Breast epithelium (tissue), 4 donors: ENCODE measurements around the gene KLC1. TPM values are rescaled to one million over a fixed set of nuclear protein-coding genes. Genes with fewer than 3 reads are reported as not detected.

Source experiments
- DNase-seq, 2 donors: peaks; one replicate each; pipeline ENCODE4 v3.0.0-alpha.2; 2019; ENCODE audit warnings: low spot score in 2 of 2
- H3K27ac ChIP-seq, 2 donors: fragments of 200-600 bp; sonication (generic) in 1 of 2; one replicate each; pipeline ENCODE4 v1.5.1; 2016 to 2019; ENCODE audit warnings: mild to moderate bottlenecking in 1 of 2
- H3K27me3 ChIP-seq, 2 donors: fragments of 200-600 bp; sonication (generic) in 1 of 2; one replicate each; pipeline versions ENCODE4 v1.5.1 to v1.6.0; 2017 to 2019; ENCODE audit warnings: control low read depth in 1 of 2, mild to moderate bottlenecking in 1 of 2
- H3K36me3 ChIP-seq: fragments of 200-600 bp; one replicate; pipeline ENCODE4 v1.5.1; 2019
- H3K4me1 ChIP-seq, 2 donors: fragments of 200-600 bp; sonication (generic); one replicate each; pipeline ENCODE4 v1.5.1; 2016 to 2019; ENCODE audit warnings: control low read depth in 1 of 2
- H3K4me3 ChIP-seq, 3 donors: fragments of 200-600 bp; sonication (generic); 1 replicate in 2 of 3; 2 replicates in 1 of 3; pipeline ENCODE4 v1.5.1; 2016 to 2019; ENCODE audit warnings: mild to moderate bottlenecking in 3 of 3, moderate library complexity in 2 of 3
- H3K9me3 ChIP-seq, 2 donors: fragments of 200-600 bp; sonication (generic) in 1 of 2; one replicate each; pipeline ENCODE4 v1.5.1; 2016 to 2019; ENCODE audit warnings: control low read depth in 1 of 2
- POLR2A ChIP-seq: fragments of 450-650 bp; IDR thresholded peaks from one replicate; pipeline ENCODE4 v1.6.1; 2016; ENCODE audit warnings: antibody characterized with exemption, mild to moderate bottlenecking, moderate library complexity
- POLR2AphosphoS5 ChIP-seq, 3 donors: sonication (generic); formaldehyde crosslinking; IDR thresholded peaks; one replicate each; pipeline ENCODE4 v1.6.1; 2017; ENCODE audit warnings: antibody characterized with exemption in 3 of 3
- intact Hi-C: fragments of 100-400 bp; cut with DNase I; formaldehyde crosslinking; loops from one replicate; pipeline ENCODE4 v1.15.1; 2023; ENCODE audit warnings: low total_unique reads
- total RNA-seq, 3 donors: library from RNA; depleted of rRNA; stranded (reverse); fragments of >200 nt; gene quantifications; one replicate each; pipeline ENCODE4 v1.1.0, GENCODE V29; 2016
- TF ChIP-seq, protein P1 (sequence below), 3 donors: fragments of 450-650 bp; IDR thresholded peaks; one replicate each; pipeline ENCODE4 v1.5.1; 2016 to 2017; ENCODE audit warnings: antibody characterized with exemption in 3 of 3, mild to moderate bottlenecking in 3 of 3, moderate library complexity in 3 of 3

The KLC1 gene
- total RNA-seq, 3 donors from 2014 or later, result 222 to 275 (median 253) TPM

GRCh38 chr14:103707329-103708263 is 78.6 kb downstream of the KLC1 start:
- TF ChIP-seq, protein P1, sequence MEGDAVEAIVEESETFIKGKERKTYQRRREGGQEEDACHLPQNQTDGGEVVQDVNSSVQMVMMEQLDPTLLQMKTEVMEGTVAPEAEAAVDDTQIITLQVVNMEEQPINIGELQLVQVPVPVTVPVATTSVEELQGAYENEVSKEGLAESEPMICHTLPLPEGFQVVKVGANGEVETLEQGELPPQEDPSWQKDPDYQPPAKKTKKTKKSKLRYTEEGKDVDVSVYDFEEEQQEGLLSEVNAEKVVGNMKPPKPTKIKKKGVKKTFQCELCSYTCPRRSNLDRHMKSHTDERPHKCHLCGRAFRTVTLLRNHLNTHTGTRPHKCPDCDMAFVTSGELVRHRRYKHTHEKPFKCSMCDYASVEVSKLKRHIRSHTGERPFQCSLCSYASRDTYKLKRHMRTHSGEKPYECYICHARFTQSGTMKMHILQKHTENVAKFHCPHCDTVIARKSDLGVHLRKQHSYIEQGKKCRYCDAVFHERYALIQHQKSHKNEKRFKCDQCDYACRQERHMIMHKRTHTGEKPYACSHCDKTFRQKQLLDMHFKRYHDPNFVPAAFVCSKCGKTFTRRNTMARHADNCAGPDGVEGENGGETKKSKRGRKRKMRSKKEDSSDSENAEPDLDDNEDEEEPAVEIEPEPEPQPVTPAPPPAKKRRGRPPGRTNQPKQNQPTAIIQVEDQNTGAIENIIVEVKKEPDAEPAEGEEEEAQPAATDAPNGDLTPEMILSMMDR (IDR thresholded peaks at IDR 0.05), result no peak
- no peak for TF ChIP-seq POLR2AphosphoS5 (IDR thresholded peaks at IDR 0.05)
- TF ChIP-seq POLR2A, result no peak
- Histone ChIP-seq H3K4me3 (no peak overlapping the region), H3K4me1 (peaks cover 0 to 11% of the 10 kb centered on the region in 2 donors), H3K9me3 (no peaks in the 10 kb centered on the region), H3K27ac (peak overlapping the region; percentile 15 to 51), H3K27me3 (no peaks in the 10 kb centered on the region), H3K36me3 (no peaks in the 10 kb centered on the region)
- DNase-seq, result no peak
- intact Hi-C loops, result no loop called here

- peak overlapping the region; percentile 15 to 51 for H3K27ac ChIP-seq
- peaks cover 9 to 18% of the 10 kb centered on the region in 2 donors for H3K4me1 ChIP-seq
- no peaks in the 10 kb centered on the region for H3K36me3 ChIP-seq
- H3K9me3 ChIP-seq, result no peaks in the 10 kb centered on the region
- TF ChIP-seq, protein P1 (IDR thresholded peaks at IDR 0.05), result no peak
- no peak for TF ChIP-seq POLR2AphosphoS5 (IDR thresholded peaks at IDR 0.05)
- no peak for TF ChIP-seq POLR2A
- H3K4me3 ChIP-seq, result peak overlapping the region in 1 of 3 donors; percentile 22
- DNase-seq, result peak in 1 of 2 donors; percentile 73
- H3K27me3 ChIP-seq, result no peaks in the 10 kb centered on the region
- intact Hi-C loops, result no loop called here
These were observed 79.8 kb downstream of the KLC1 start for GRCh38 chr14:103708750-103709187.

DNA sequence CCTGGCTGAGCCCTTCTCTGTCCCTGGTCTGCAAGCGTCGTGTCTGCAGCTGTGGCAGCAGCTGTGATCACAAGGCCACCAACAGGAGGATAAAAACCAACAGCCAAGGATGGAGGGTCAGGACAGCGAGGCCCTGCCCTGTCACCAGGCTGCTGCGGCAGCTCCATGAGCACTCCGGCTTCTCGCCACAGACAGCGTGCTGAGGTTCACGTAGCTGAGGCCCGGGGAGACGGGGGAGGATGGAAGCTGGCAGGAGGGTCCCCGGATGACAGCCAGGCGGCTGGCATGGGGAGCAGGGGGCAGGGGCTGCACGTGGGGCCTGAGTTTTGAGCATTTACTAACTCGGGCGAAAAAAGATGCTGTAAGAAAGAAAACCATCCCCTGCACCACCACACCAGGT is 80.8 kb downstream of the KLC1 start:
- Histone ChIP-seq H3K36me3 (no peaks in the 10 kb centered on the region), H3K27me3 (no peaks in the 10 kb centered on the region), H3K4me3 (no peak overlapping the region), H3K27ac (no peak overlapping the region), H3K4me1 (peaks cover 9 to 18% of the 10 kb centered on the region in 2 donors), H3K9me3 (no peaks in the 10 kb centered on the region)
- TF ChIP-seq POLR2AphosphoS5 (IDR thresholded peaks at IDR 0.05), result no peak
- TF ChIP-seq POLR2A, result no peak
- TF ChIP-seq, protein P1 (IDR thresholded peaks at IDR 0.05), result no peak
- DNase-seq, result no peak
- intact Hi-C loops, result no loop called here

DNA sequence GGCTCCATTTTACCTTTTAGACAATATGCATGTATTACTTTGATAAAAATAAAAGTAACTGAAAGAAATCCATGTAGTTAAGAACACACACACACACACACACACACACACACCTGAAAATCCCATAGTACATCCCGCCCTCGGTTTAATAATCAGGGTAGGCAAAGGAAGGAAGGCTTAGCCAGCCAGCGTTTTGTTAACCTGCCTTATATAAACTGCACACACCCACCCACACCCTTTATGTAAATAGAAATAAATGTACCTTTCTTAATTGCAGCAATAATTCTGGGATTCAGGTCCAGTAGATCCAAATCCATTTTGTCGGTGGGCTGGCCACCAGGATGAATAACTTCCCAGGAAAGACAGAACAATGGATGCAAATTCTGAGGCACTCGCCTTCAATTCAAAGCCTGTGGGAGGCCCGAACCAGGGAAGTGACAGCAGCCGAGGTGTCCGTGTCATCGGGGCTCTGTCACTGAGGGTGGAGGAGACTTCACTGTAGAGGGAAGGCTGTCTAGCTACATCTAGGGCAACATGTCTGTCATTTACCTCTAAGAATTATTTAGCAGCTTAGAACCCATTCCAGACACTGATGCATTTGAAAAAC is 81.9 kb downstream of the KLC1 start:
- no peak for TF ChIP-seq POLR2AphosphoS5 (IDR thresholded peaks at IDR 0.05)
- no peak for TF ChIP-seq POLR2A
- TF ChIP-seq, protein P1 (IDR thresholded peaks at IDR 0.05), result no peak
- H3K4me3 ChIP-seq, result no peak overlapping the region
- DNase-seq, result no peak
- peak overlapping the region; percentile 75 to 85 for H3K27ac ChIP-seq
- no peaks in the 10 kb centered on the region for H3K9me3 ChIP-seq
- no peaks in the 10 kb centered on the region for H3K27me3 ChIP-seq
- intact Hi-C loops, result no loop called here
- peaks cover 9 to 18% of the 10 kb centered on the region in 2 donors for H3K4me1 ChIP-seq
- no peaks in the 10 kb centered on the region for H3K36me3 ChIP-seq
